Nephron (organoid): ENCODE measurements around the gene ERVK3-1.
A peak's percentile ranks its signal among the peaks of the same experiment; 100 is the strongest.

Source experiments
- H3K27ac Mint-ChIP-seq, 3 experiments: 2 replicates each; pipeline ENCODE4 v1.8.0; 2020; ENCODE audit warnings: mixed read lengths in 3 of 3, mild to moderate bottlenecking in 2 of 3, moderate library complexity in 1 of 3
- H3K27me3 Mint-ChIP-seq: 2 replicates; pipeline ENCODE4 v1.8.0; 2021; ENCODE audit warnings: low read depth, mild to moderate bottlenecking, moderate library complexity, mixed read lengths
- H3K36me3 Mint-ChIP-seq: 2 replicates; pipeline ENCODE4 v1.8.0; 2020; ENCODE audit warnings: low read depth, mixed read lengths
- H3K4me1 Mint-ChIP-seq: 2 replicates; pipeline ENCODE4 v1.8.0; 2020; ENCODE audit warnings: mixed read lengths
- H3K4me3 Mint-ChIP-seq, 3 experiments: 2 replicates each; pipeline ENCODE4 v1.8.0; 2020; ENCODE audit warnings: mild to moderate bottlenecking in 3 of 3, mixed read lengths in 3 of 3, moderate library complexity in 2 of 3
- H3K9me3 Mint-ChIP-seq: 2 replicates; pipeline ENCODE4 v1.8.0; 2020; ENCODE audit warnings: mixed read lengths
- TF ChIP-seq, protein P1 (sequence below), 3 experiments: fragments of 200-600 bp; sonication (generic); IDR thresholded peaks; one replicate each; pipeline ENCODE4 v1.5.0; 2021; ENCODE audit warnings: antibody characterized with exemption in 3 of 3; ENCODE audit not compliant: unreplicated experiment in 3 of 3

The ERVK3-1 gene

DNA sequence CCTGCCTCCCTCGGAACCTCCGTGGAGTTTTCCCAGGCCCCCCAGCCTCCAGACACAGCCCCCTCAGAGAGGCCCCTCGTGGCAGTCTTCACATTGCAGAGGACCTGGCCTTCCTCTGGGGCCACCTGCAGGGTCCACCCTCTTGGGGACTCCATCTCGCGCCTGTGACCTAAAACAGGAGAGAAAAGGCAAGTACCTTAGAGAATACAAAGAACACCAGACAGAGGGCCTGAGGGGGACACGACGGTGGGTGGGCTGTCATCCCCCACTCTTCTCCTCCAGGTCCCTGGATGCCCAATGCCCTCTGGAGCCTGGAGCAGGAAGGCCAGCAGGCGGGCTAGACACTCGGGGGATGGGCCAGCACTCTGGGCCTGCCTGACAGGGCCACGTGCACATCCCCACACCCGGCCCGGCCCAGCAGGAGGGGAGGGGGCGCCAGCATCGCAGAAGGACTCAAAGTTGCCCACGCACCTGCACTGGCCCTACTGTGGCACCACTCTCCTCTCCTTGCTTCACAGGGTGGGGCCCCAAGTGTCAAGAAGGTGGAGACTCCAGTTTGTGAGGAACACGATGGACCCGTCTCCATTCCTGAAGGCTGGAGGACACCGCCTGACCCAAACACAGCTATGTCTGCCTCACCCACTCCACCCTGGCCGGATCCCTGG, 52.4 kb downstream of the ERVK3-1 start:
- Mint-ChIP-seq H3K27me3 (no peaks in the 10 kb centered on the region), H3K9me3 (no peaks in the 10 kb centered on the region), H3K4me3 (no peak overlapping the region), H3K4me1 (no peaks in the 10 kb centered on the region), H3K36me3 (peaks cover 4% of the 10 kb centered on the region), H3K27ac (no peak overlapping the region)
- TF ChIP-seq, protein P1, sequence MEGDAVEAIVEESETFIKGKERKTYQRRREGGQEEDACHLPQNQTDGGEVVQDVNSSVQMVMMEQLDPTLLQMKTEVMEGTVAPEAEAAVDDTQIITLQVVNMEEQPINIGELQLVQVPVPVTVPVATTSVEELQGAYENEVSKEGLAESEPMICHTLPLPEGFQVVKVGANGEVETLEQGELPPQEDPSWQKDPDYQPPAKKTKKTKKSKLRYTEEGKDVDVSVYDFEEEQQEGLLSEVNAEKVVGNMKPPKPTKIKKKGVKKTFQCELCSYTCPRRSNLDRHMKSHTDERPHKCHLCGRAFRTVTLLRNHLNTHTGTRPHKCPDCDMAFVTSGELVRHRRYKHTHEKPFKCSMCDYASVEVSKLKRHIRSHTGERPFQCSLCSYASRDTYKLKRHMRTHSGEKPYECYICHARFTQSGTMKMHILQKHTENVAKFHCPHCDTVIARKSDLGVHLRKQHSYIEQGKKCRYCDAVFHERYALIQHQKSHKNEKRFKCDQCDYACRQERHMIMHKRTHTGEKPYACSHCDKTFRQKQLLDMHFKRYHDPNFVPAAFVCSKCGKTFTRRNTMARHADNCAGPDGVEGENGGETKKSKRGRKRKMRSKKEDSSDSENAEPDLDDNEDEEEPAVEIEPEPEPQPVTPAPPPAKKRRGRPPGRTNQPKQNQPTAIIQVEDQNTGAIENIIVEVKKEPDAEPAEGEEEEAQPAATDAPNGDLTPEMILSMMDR (IDR thresholded peaks at IDR 0.05; ENCODE audit: unreplicated experiment in 3 of 3): no peak

DNA sequence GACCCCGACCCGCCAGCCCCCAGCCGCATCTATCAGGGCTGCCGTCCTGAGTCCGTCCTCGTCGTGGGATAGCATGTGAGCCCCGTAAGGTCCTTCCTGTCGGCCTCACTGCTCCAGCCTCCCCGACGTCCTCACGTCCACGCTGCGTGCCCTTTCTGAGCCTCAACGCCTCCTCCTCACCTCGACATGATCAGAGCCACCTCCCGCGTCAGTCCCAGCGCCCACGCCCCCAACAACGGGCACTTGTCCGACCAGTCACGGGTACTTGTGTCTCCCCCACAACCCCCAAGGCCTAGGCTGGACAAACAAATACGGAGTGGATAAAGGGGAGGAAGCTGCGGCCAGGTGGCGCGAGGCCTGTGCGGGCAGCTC, 56.7 kb downstream of the ERVK3-1 start:
- Mint-ChIP-seq H3K27ac (peak overlapping the region; percentile 99 to 100 (median 100)), H3K36me3 (no peaks in the 10 kb centered on the region), H3K4me1 (no peaks in the 10 kb centered on the region), H3K4me3 (peak overlapping the region; percentile 95 to 100 (median 97)), H3K9me3 (no peaks in the 10 kb centered on the region), H3K27me3 (no peaks in the 10 kb centered on the region)
- TF ChIP-seq, protein P1 (IDR thresholded peaks at IDR 0.05; ENCODE audit: unreplicated experiment in 3 of 3): peak in 1 of 3 experiments; percentile 6

- no peaks in the 10 kb centered on the region for H3K4me1 Mint-ChIP-seq
- H3K9me3 Mint-ChIP-seq: no peaks in the 10 kb centered on the region
- TF ChIP-seq, protein P1 (IDR thresholded peaks at IDR 0.05; ENCODE audit: unreplicated experiment in 3 of 3): peak in 1 of 3 experiments; percentile 3
- peak within 1 kb of the TSS; percentile 99 to 100 (median 100) for H3K27ac Mint-ChIP-seq
- H3K36me3 Mint-ChIP-seq: peaks cover 3% of the 10 kb centered on the region
- H3K27me3 Mint-ChIP-seq: no peaks in the 10 kb centered on the region
- H3K4me3 Mint-ChIP-seq: peak within 1 kb of the TSS; percentile 95 to 100 (median 97)
Observed at GRCh38 chr19:58362272-58362994, 57.3 kb downstream of the ERVK3-1 start, which contains the start of gene ZNF497. Gene ZNF497 (minus strand): TSS chr19:58362751. CDS start chr19:58357635, 5,116 bp downstream.

GRCh38 chr19:58364146-58364545, 59.0 kb downstream of the ERVK3-1 start:
- TF ChIP-seq, protein P1 (IDR thresholded peaks at IDR 0.05; ENCODE audit: unreplicated experiment in 3 of 3): no peak
- Mint-ChIP-seq H3K36me3 (peaks cover 3% of the 10 kb centered on the region), H3K27me3 (no peaks in the 10 kb centered on the region), H3K4me1 (no peaks in the 10 kb centered on the region), H3K27ac (peak overlapping the region in 1 of 3 experiments; percentile 44), H3K4me3 (peak overlapping the region; percentile 50 to 69 (median 61)), H3K9me3 (no peaks in the 10 kb centered on the region)
